ENCODE results near the gene VPS13C.

Gene VPS13C

GRCh38 chr15:61946778-61947177 is 113.5 kb downstream of the VPS13C start:
- H3K9me2 ChIP-seq (replicated peaks; ENCODE audit: low read depth, low read length): no peaks in the 10 kb centered on the region
- no peaks in the 10 kb centered on the region for H3K9me3 ChIP-seq (ENCODE audit: insufficient read depth, low read depth, low read length)
- H3K27me3 ChIP-seq (ENCODE audit: insufficient read depth, low read length, poor library complexity, severe bottlenecking): no peaks in the 10 kb centered on the region
- H3K79me2 ChIP-seq (ENCODE audit: insufficient read depth, low read length): no peaks in the 10 kb centered on the region
- no peaks in the 10 kb centered on the region for H3F3A ChIP-seq (ENCODE audit: low read depth)
- no peak overlapping the region for H3K4me2 ChIP-seq (ENCODE audit: low read depth, low read length, poor library complexity, severe bottlenecking)
- H3K9ac ChIP-seq (ENCODE audit: low read depth, low read length, poor library complexity, severe bottlenecking): no peak overlapping the region
- no peaks in the 10 kb centered on the region for H3K4me1 ChIP-seq (ENCODE audit: insufficient read depth, low read length, poor library complexity, severe bottlenecking)
- H2AFZ ChIP-seq (ENCODE audit: low read length): no peak overlapping the region
- TF ChIP-seq EZH2phosphoT487 (IDR thresholded peaks at IDR 0.05; ENCODE audit: borderline replicate concordance): no peak
- TF ChIP-seq, protein P1, sequence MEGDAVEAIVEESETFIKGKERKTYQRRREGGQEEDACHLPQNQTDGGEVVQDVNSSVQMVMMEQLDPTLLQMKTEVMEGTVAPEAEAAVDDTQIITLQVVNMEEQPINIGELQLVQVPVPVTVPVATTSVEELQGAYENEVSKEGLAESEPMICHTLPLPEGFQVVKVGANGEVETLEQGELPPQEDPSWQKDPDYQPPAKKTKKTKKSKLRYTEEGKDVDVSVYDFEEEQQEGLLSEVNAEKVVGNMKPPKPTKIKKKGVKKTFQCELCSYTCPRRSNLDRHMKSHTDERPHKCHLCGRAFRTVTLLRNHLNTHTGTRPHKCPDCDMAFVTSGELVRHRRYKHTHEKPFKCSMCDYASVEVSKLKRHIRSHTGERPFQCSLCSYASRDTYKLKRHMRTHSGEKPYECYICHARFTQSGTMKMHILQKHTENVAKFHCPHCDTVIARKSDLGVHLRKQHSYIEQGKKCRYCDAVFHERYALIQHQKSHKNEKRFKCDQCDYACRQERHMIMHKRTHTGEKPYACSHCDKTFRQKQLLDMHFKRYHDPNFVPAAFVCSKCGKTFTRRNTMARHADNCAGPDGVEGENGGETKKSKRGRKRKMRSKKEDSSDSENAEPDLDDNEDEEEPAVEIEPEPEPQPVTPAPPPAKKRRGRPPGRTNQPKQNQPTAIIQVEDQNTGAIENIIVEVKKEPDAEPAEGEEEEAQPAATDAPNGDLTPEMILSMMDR (conservative IDR thresholded peaks at IDR 0.05; ENCODE audit: low read length): no peak
- H3K4me3 ChIP-seq (ENCODE audit: low read length, poor library complexity, severe bottlenecking): no peak overlapping the region
- no peaks in the 10 kb centered on the region for H4K20me1 ChIP-seq (ENCODE audit: insufficient read depth, low read length, poor library complexity, severe bottlenecking)
- peaks cover 56% of the 10 kb centered on the region; the same call in 1 of the 2 replicates for H3K36me3 ChIP-seq (ENCODE audit: insufficient read depth, low read length)

- H3K4me3 ChIP-seq (ENCODE audit: low read length, poor library complexity, severe bottlenecking): no peak overlapping the region
- H3K9me3 ChIP-seq (ENCODE audit: insufficient read depth, low read depth, low read length): no peaks in the 10 kb centered on the region
- H3K4me2 ChIP-seq (ENCODE audit: low read depth, low read length, poor library complexity, severe bottlenecking): no peak overlapping the region
- no peaks in the 10 kb centered on the region for H3K9me2 ChIP-seq (replicated peaks; ENCODE audit: low read depth, low read length)
- peaks cover 61% of the 10 kb centered on the region; the same call in 1 of the 2 replicates for H3K36me3 ChIP-seq (ENCODE audit: insufficient read depth, low read length)
- H3K27me3 ChIP-seq (ENCODE audit: insufficient read depth, low read length, poor library complexity, severe bottlenecking): no peaks in the 10 kb centered on the region
- H2AFZ ChIP-seq (ENCODE audit: low read length): no peak overlapping the region
- no peaks in the 10 kb centered on the region for H3K4me1 ChIP-seq (ENCODE audit: insufficient read depth, low read length, poor library complexity, severe bottlenecking)
- no peaks in the 10 kb centered on the region for H3K79me2 ChIP-seq (ENCODE audit: insufficient read depth, low read length)
- TF ChIP-seq, protein P1 (conservative IDR thresholded peaks at IDR 0.05; ENCODE audit: low read length): no peak
- TF ChIP-seq EZH2phosphoT487 (IDR thresholded peaks at IDR 0.05; ENCODE audit: borderline replicate concordance): no peak
- H4K20me1 ChIP-seq (ENCODE audit: insufficient read depth, low read length, poor library complexity, severe bottlenecking): no peaks in the 10 kb centered on the region
- no peak overlapping the region for H3K9ac ChIP-seq (ENCODE audit: low read depth, low read length, poor library complexity, severe bottlenecking)
- no peaks in the 10 kb centered on the region for H3F3A ChIP-seq (ENCODE audit: low read depth)
These were observed 116.3 kb downstream of the VPS13C start for GRCh38 chr15:61943992-61944391.

DNA sequence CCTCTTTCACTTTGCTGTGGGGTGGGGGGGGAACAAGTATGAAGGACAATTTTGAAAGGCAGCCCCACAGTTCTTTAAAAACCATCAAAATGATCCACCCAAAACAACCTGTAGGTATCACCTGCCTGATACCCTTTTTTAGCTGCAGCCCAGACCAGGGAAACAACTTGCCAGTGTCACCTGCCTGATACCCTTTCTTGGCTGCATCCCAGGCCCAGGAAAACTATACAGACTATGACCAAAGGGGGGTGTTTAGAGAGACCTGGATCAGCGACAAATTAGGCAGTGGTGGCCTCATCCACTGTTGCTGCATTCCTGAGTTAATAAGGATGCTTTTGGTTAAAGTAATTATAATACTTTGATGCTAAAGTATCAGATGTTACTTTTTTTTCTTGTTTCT is 122.0 kb downstream of the VPS13C start:
- Histone ChIP-seq H2AFZ (ENCODE audit: low read length) (no peak overlapping the region), H3K36me3 (ENCODE audit: insufficient read depth, low read length) (peaks cover 21% of the 10 kb centered on the region; the same call in 1 of the 2 replicates), H3K9ac (ENCODE audit: low read depth, low read length, poor library complexity, severe bottlenecking) (no peak overlapping the region), H3K79me2 (ENCODE audit: insufficient read depth, low read length) (no peaks in the 10 kb centered on the region), H3K4me2 (ENCODE audit: low read depth, low read length, poor library complexity, severe bottlenecking) (no peak overlapping the region), H3K9me3 (ENCODE audit: insufficient read depth, low read depth, low read length) (no peaks in the 10 kb centered on the region), H3K4me1 (ENCODE audit: insufficient read depth, low read length, poor library complexity, severe bottlenecking) (no peaks in the 10 kb centered on the region), H4K20me1 (ENCODE audit: insufficient read depth, low read length, poor library complexity, severe bottlenecking) (no peaks in the 10 kb centered on the region), H3K27me3 (ENCODE audit: insufficient read depth, low read length, poor library complexity, severe bottlenecking) (no peaks in the 10 kb centered on the region), H3F3A (ENCODE audit: low read depth) (no peaks in the 10 kb centered on the region), H3K9me2 (replicated peaks; ENCODE audit: low read depth, low read length) (no peaks in the 10 kb centered on the region), H3K4me3 (ENCODE audit: low read length, poor library complexity, severe bottlenecking) (no peak overlapping the region)
- no peak for TF ChIP-seq EZH2phosphoT487 (IDR thresholded peaks at IDR 0.05; ENCODE audit: borderline replicate concordance)
- TF ChIP-seq, protein P1 (conservative IDR thresholded peaks at IDR 0.05; ENCODE audit: low read length): no peak
